Measurements from ENCODE around the gene CSRNP3. TPM values are rescaled to one million over a fixed set of nuclear protein-coding genes. Genes with fewer than 3 reads are reported as not detected.

Gene CSRNP3
- total and polyA plus RNA-seq, 10 of the 15 experiments (the other 5 are each of a cell fraction or from before 2014, with no cell fraction given): 0.03 to 5.2 (median 0.11) TPM; not detected in 1

DNA sequence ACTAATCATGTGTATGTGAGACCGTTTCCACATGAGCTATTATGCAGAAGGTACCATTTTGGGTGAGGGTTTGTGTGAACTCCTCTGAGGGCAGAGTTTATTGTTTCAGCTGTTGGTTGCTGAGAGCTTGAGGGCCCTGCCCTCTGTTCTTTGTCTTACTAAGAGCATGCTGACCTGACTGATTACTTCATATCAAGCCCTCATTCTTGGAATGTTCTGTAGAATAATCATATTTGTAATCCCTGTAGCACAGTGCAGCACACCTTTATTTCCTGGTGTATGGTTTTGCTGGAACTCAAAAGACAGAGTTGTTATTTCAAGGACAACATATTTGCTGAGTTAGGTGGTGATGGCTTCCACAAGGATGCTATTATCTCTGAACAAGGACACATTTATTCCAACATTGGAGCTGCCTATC, 206.1 kb downstream of the CSRNP3 start (continued):
- TF ChIP-seq ZNF384 (IDR thresholded peaks at IDR 0.05; ENCODE audit: borderline replicate concordance, low read depth, low read length): no peak

GRCh38 chr2:165678882-165679281, 209.4 kb downstream of the CSRNP3 start:
- in situ Hi-C loops (cut with MboI) (no loop called here), intact Hi-C loops (cut with micrococcal nuclease; ENCODE audit: unreplicated experiment) (no loop called here)
- RAD21 ChIA-PET (ENCODE audit: unreplicated experiment): no interaction called here
- H3K36me3 ChIP-seq (ENCODE audit: control insufficient read depth in 2 of 2, insufficient read depth in 2 of 2, low read length in 1 of 2): no peaks in the 10 kb centered on the region
- SMC1A ChIA-PET (ENCODE audit: uncharacterized antibody, unreplicated experiment): no interaction called here
- no peaks in the 10 kb centered on the region for H3K9me3 ChIP-seq (replicated peaks; ENCODE audit: control insufficient read depth, insufficient read depth, low read length)
- H3K4me1 ChIP-seq (ENCODE audit: control insufficient read depth, insufficient read depth, low read length): no peaks in the 10 kb centered on the region
- H4K20me1 ChIP-seq (ENCODE audit: control insufficient read depth, insufficient read depth): no peaks in the 10 kb centered on the region
- H3K79me2 ChIP-seq (ENCODE audit: control insufficient read depth, insufficient read depth, low read length): no peaks in the 10 kb centered on the region
- no peak overlapping the region for H3K4me2 ChIP-seq (ENCODE audit: control insufficient read depth, insufficient read depth)
- no peak overlapping the region for H3K27ac ChIP-seq (ENCODE audit: control insufficient read depth, insufficient read depth)
- WGBS (ENCODE audit: insufficient coverage, insufficient replicate concordance, low lambda C conversion rate, missing lambda C conversion rate): 63% methylated on average over 13 of the region's 13 CpGs
- H2AFZ ChIP-seq (ENCODE audit: control insufficient read depth, low read depth, low read length): no peak overlapping the region
- H3K4me3 ChIP-seq: no peak overlapping the region
- no peak for TF ChIP-seq ETV6 (conservative IDR thresholded peaks at IDR 0.05 in 1 of 2, IDR thresholded peaks at IDR 0.05 in 1 of 2; ENCODE audit: borderline replicate concordance in 1 of 2, low read depth in 1 of 2)
- no peak for TF ChIP-seq ATF2 (IDR thresholded peaks at IDR 0.05; ENCODE audit: low read length)
- TF ChIP-seq BACH1 (IDR thresholded peaks at IDR 0.05; ENCODE audit: borderline replicate concordance): no peak
- no peak for TF ChIP-seq SMAD1 (IDR thresholded peaks at IDR 0.05; ENCODE audit: low read depth, partially characterized antibody)
- no peak for TF ChIP-seq HDGF (IDR thresholded peaks at IDR 0.05)
- TF ChIP-seq SUPT20H (IDR thresholded peaks at IDR 0.05; ENCODE audit: borderline replicate concordance, control insufficient read depth, low read depth, low read length): no peak
- no peak for TF ChIP-seq SUZ12 (IDR thresholded peaks at IDR 0.05; ENCODE audit: unreplicated experiment)
- no peak for TF ChIP-seq EGR1 (IDR thresholded peaks at IDR 0.05; ENCODE audit: borderline replicate concordance in 1 of 2, low read depth in 2 of 2, low read length in 2 of 2)
- no peak for TF ChIP-seq CBFB (IDR thresholded peaks at IDR 0.05; ENCODE audit: low read depth)
- no peak for TF ChIP-seq CHD2 (IDR thresholded peaks at IDR 0.05; ENCODE audit: borderline replicate concordance, low read depth, low read length)
- no peak for TF ChIP-seq SPI1 (IDR thresholded peaks at IDR 0.05; ENCODE audit: borderline replicate concordance, insufficient read depth, low read depth, low read length)
- TF ChIP-seq, protein P1, sequence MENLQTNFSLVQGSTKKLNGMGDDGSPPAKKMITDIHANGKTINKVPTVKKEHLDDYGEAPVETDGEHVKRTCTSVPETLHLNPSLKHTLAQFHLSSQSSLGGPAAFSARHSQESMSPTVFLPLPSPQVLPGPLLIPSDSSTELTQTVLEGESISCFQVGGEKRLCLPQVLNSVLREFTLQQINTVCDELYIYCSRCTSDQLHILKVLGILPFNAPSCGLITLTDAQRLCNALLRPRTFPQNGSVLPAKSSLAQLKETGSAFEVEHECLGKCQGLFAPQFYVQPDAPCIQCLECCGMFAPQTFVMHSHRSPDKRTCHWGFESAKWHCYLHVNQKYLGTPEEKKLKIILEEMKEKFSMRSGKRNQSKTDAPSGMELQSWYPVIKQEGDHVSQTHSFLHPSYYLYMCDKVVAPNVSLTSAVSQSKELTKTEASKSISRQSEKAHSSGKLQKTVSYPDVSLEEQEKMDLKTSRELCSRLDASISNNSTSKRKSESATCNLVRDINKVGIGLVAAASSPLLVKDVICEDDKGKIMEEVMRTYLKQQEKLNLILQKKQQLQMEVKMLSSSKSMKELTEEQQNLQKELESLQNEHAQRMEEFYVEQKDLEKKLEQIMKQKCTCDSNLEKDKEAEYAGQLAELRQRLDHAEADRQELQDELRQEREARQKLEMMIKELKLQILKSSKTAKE (IDR thresholded peaks at IDR 0.05; ENCODE audit: low read depth, poor library complexity, severe bottlenecking): no peak
- no peak for TF ChIP-seq HSF1 (IDR thresholded peaks at IDR 0.05; ENCODE audit: low read depth, low read length)
- TF ChIP-seq IKZF2 (IDR thresholded peaks at IDR 0.05): no peak
- TF ChIP-seq RB1 (IDR thresholded peaks at IDR 0.05; ENCODE audit: borderline replicate concordance): no peak
- TF ChIP-seq KAT2A (conservative IDR thresholded peaks at IDR 0.05; ENCODE audit: control insufficient read depth, low read depth, low read length): no peak
- no peaks in the 10 kb centered on the region for H3K27me3 ChIP-seq (replicated peaks in 1 of 2; ENCODE audit: control insufficient read depth in 2 of 2, insufficient read depth in 2 of 2, low read length in 1 of 2)
- BruUV-seq (replicated peaks): no TSS peak
- H3K9ac ChIP-seq (ENCODE audit: control insufficient read depth, insufficient read depth, low read length): no peak overlapping the region
- CTCF ChIA-PET: no interaction called here
- ATAC-seq (no peak), DNase-seq (ENCODE audit: low read depth, low spot score) (no peak), FAIRE-seq (no peak)
- POLR2A ChIA-PET: no interaction called here

All from GM12878 (cell line).